Mucosa of descending colon (tissue), 3 donors: ENCODE results near the gene PSKH1. TPM values are rescaled to one million over a fixed set of nuclear protein-coding genes. Genes with fewer than 3 reads are reported as not detected.

Experiments used
- ATAC-seq: fragments of 200-7000 bp; cut with Tn5 transposase; one replicate; pipeline ENCODE4 v1.9.1; 2020; ENCODE audit warnings: mild to moderate bottlenecking, moderate library complexity
- DNase-seq, 3 donors: peaks; one replicate each; pipeline ENCODE4 v3.0.0-alpha.2; 2020
- H3K36me3 ChIP-seq: fragments of 200-600 bp; one replicate; pipeline ENCODE4 v1.8.0; 2021; ENCODE audit warnings: low read depth, mild to moderate bottlenecking
- H3K4me1 ChIP-seq: fragments of 200-600 bp; one replicate; pipeline ENCODE4 v1.8.0; 2021; ENCODE audit warnings: low read depth, mild to moderate bottlenecking
- H3K4me3 ChIP-seq: fragments of 200-600 bp; one replicate; pipeline ENCODE4 v1.8.0; 2021; ENCODE audit warnings: mild to moderate bottlenecking
- H3K9me3 ChIP-seq: fragments of 200-600 bp; one replicate; pipeline ENCODE4 v1.8.0; 2021; ENCODE audit warnings: mild to moderate bottlenecking
- intact Hi-C, 2 donors: fragments of 100-400 bp; cut with DNase I in 1 of 2; cut with micrococcal nuclease in 1 of 2; formaldehyde crosslinking; loops; one replicate each; pipeline versions ENCODE4 v1.11.0 to v1.11.1; 2022; cut with DNase I, micrococcal nuclease
- total RNA-seq, 3 donors: library from RNA; stranded (reverse); fragmentation: NEBNext Ultra II Directional in 2 of 3; extraction: Animal tissue kit (Norgen Biotek cat#: 25700) in 2 of 3; gene quantifications; one replicate each; pipeline versions ENCODE4 v1.2.1 to v1.2.4, GENCODE V29; 2021 to 2023
- TF ChIP-seq, protein P1 (sequence below): fragments of 200-600 bp; IDR thresholded peaks from one replicate; pipeline ENCODE4 v1.8.0; 2022; ENCODE audit warnings: antibody characterized with exemption, mild to moderate bottlenecking
- donor health status: DM: no; HTN: no; CAD: no; lungs with moderate emphysema.
- donor health status: DM: no; HTN: no; CAD: no.
- donor health status: DM: no; HTN: yes; CAD: no.

Gene PSKH1
- total RNA-seq, 3 donors from 2014 or later: 33.8 to 43.3 (median 38.1) TPM

DNA sequence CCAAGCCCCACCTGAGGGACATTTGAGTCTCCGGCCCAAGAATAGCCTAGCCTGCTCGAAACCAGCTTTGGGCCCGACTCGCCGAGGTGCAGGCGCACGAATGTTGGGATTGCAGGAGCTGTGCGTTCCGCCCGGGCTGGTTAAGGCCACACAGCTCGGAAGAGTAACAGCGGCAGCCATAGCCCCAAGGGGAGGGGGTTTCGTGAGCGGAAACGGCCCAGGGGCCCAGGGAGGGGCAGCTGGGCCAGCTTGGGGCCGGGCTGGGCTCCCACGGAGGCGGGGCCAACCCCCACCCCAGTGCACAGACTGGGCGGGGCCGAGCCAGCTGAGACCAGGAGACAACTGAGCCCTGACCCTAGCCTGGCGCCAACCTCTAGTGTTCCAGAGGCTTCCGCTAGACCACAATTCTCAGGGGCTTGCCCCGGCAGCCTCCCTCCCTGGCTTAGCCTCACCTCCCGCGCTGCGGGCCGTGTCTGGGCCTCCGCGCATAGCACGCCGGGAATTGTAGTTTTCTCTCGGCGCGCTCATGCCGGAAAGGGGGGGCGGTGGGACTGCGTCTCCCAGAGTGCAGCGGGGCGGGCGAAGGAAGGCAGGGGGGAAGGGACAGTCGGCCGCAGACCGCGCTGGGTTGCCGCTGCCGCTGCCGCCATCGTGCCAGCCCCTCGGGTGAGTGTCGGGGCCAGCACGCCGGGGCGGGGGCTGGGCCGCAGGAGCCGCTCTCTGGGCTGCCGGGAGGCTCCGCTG, 46.6 kb upstream of the PSKH1 start, which contains the start of gene NUTF2:
TSS of gene NUTF2 (plus strand) at position 614 of the 744 bp plus-strand sequence. CDS start 18,198 bp downstream, outside the sequence.
- ATAC-seq: peak; percentile 83
- peak within 1 kb of the TSS; percentile 91 for H3K4me3 ChIP-seq
- no peaks in the 10 kb centered on the region for H3K9me3 ChIP-seq
- no peaks in the 10 kb centered on the region for H3K36me3 ChIP-seq
- peaks cover 40% of the 10 kb centered on the region for H3K4me1 ChIP-seq
- intact Hi-C loops: no loop called here
- DNase-seq: peak; percentile 97 to 98 (median 98)
- TF ChIP-seq, protein P1, sequence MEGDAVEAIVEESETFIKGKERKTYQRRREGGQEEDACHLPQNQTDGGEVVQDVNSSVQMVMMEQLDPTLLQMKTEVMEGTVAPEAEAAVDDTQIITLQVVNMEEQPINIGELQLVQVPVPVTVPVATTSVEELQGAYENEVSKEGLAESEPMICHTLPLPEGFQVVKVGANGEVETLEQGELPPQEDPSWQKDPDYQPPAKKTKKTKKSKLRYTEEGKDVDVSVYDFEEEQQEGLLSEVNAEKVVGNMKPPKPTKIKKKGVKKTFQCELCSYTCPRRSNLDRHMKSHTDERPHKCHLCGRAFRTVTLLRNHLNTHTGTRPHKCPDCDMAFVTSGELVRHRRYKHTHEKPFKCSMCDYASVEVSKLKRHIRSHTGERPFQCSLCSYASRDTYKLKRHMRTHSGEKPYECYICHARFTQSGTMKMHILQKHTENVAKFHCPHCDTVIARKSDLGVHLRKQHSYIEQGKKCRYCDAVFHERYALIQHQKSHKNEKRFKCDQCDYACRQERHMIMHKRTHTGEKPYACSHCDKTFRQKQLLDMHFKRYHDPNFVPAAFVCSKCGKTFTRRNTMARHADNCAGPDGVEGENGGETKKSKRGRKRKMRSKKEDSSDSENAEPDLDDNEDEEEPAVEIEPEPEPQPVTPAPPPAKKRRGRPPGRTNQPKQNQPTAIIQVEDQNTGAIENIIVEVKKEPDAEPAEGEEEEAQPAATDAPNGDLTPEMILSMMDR: no peak

DNA sequence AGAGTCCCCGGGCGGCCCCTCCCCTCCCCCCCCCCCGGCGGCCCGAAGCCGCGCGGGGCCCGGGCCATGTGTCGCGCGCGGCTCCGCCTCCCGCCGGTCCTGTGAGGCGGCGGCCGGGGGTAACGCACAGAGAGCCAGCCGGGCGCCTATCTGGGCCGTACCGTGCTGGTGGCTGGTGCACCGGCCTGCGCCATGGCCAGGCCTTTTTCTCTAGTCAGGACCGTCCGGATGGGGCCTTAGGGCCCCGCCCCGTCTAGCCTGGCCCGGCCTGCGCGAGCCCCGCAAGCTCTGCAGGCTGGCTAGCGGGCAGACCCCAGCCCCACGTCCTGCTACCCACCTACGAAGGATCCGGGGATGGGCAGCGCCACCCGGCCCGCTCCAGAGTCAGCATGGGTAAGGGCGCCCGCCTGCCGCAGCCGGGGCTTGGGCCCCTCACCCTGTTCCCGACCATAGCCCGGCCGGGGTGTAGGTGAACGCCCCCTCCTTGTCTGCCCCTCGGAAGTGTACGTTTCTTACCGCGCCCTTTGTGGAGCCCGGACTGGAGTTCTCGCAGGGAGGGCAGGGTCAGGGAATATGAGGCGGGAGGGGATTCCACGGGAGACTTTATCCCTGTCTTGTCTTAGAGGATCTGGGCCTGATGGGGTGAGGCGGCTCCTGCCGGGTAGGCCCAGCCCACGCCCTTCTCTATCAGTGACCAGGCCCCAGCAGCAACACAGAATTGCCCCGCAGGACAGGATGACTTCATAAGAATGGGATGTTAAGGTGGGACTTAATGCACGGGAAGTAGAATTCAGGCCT, 45.8 kb upstream of the PSKH1 start, which contains the start of gene CENPT:
TSS of gene CENPT (minus strand) at position 630 of the 798 bp plus-strand sequence. CDS start 13,834 bp downstream, outside the sequence.
- no peaks in the 10 kb centered on the region for H3K36me3 ChIP-seq
- DNase-seq (peak; percentile 52 to 78 (median 60)), ATAC-seq (peak; percentile 69)
- no peaks in the 10 kb centered on the region for H3K9me3 ChIP-seq
- intact Hi-C loops: no loop called here
- H3K4me3 ChIP-seq: peak within 1 kb of the TSS; percentile 91
- peaks cover 40% of the 10 kb centered on the region for H3K4me1 ChIP-seq
- TF ChIP-seq, protein P1: no peak

DNA sequence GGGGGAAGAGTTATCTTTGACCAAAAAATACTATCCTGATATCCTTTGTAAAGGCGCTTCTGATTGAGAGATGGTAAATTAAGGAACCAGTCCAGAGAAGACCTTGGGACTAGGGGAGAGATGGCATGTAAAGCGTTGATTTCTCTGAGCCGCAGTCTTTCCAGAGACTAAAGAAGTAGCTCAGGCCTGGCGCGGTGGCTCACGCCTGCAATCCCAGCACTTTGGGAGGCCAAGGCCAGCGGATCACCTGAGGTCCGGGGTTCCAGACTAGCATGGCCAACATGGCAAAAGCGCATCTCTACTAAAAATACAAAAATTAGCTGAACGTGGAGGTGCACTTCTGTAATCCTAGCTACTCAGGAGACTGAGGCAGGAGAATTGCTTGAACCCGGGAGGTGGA, 44.9 kb upstream of the PSKH1 start:
- TF ChIP-seq, protein P1: no peak
- Histone ChIP-seq H3K4me1 (peaks cover 40% of the 10 kb centered on the region), H3K9me3 (no peaks in the 10 kb centered on the region), H3K36me3 (no peaks in the 10 kb centered on the region), H3K4me3 (no peak overlapping the region)
- ATAC-seq: no peak
- intact Hi-C loops: no loop called here
- no peak for DNase-seq

DNA sequence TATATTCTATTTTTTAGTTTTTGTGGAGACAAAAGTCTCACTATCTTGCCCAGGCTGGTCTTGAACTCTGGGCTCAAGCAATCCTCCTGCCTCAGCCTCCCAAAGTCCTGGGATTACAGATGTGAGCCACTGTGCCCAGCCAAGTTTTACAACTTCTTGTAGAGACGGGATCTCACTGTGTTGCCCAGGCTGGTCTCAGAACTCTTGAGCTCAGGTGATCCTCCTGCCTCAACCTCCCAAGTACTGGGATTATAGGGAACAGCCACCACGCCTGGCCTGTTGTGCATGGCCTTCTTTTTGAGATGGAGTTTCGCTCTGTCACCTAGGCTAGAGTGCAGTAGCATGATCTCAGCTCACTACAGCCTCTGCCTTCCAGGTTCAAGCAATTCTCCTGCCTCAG, 39.4 kb upstream of the PSKH1 start:
- peaks cover 23% of the 10 kb centered on the region for H3K4me1 ChIP-seq
- intact Hi-C loops: no loop called here

DNA sequence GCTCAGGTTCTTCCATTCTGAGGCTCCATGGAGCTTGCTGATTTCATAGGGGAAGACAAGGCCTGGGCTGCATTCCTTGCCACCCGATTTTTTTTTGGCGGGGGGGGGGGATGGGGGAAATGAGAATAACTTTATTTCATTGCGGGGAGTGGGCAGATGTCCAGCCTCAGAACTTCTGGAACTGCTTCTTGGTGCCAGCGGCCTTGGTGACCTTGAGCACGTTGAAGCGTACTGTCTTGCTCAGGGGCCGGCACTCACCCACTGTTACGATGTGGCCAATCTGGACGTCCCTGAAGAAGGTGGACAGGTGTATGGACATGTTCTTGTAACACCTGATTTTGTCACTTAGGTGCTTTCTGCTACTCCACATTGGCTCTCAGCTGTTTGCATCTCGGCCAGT, 37.3 kb upstream of the PSKH1 start:
- Histone ChIP-seq H3K4me1 (peaks cover 24% of the 10 kb centered on the region), H3K4me3 (no peak overlapping the region), H3K36me3 (no peaks in the 10 kb centered on the region), H3K9me3 (no peaks in the 10 kb centered on the region)
- DNase-seq: no peak
- ATAC-seq: no peak
- TF ChIP-seq, protein P1: no peak
- intact Hi-C loops: no loop called here

More for the DNA sequence above, 39.4 kb upstream of the PSKH1 start:
- no peaks in the 10 kb centered on the region for H3K36me3 ChIP-seq
- DNase-seq (no peak), ATAC-seq (no peak)
- TF ChIP-seq, protein P1: no peak
- no peaks in the 10 kb centered on the region for H3K9me3 ChIP-seq
- H3K4me3 ChIP-seq: no peak overlapping the region
